Lower lobe of right lung (tissue), 2 donors: ENCODE results near the gene ACTL7A. TPM values are rescaled to one million over a fixed set of nuclear protein-coding genes. Genes with fewer than 3 reads are reported as not detected.

Experiments used
- ATAC-seq, 2 donors: fragments of 200-7000 bp; cut with Tn5 transposase; one replicate each; pipeline ENCODE4 v1.9.1; 2020 to 2022; ENCODE audit warnings: mild to moderate bottlenecking in 2 of 2, moderate library complexity in 2 of 2
- DNase-seq: peaks from one replicate; pipeline ENCODE4 v3.0.0-alpha.2; 2020
- H3K27ac ChIP-seq: fragments of 200-600 bp; one replicate; pipeline ENCODE4 v1.8.0; 2022
- H3K27me3 ChIP-seq: fragments of 200-600 bp; one replicate; pipeline ENCODE4 v1.8.0; 2022; ENCODE audit warnings: low read depth
- H3K36me3 ChIP-seq: fragments of 200-600 bp; one replicate; pipeline ENCODE4 v1.8.0; 2022; ENCODE audit warnings: mild to moderate bottlenecking
- H3K4me1 ChIP-seq: fragments of 200-600 bp; one replicate; pipeline ENCODE4 v1.8.0; 2022
- H3K4me3 ChIP-seq: fragments of 200-600 bp; one replicate; pipeline ENCODE4 v1.8.0; 2022; ENCODE audit warnings: mild to moderate bottlenecking
- H3K9me3 ChIP-seq: fragments of 200-600 bp; one replicate; pipeline ENCODE4 v1.8.0; 2022
- intact Hi-C: fragments of 100-400 bp; cut with DNase I; formaldehyde crosslinking; loops from one replicate; pipeline ENCODE4 v1.11.0; 2022
- total RNA-seq: library from RNA; stranded (reverse); fragmentation: NEBNext Ultra II Directional; extraction: Animal tissue kit (Norgen Biotek cat#: 25700); gene quantifications from one replicate; pipeline ENCODE4 v1.2.1, GENCODE V29; 2021
- TF ChIP-seq, protein P1 (sequence below): fragments of 200-600 bp; IDR thresholded peaks from one replicate; pipeline ENCODE4 v1.8.0; 2022; ENCODE audit warnings: antibody characterized with exemption, mild to moderate bottlenecking
- donor health status: DM: no; HTN: yes; CAD: no; lungs with severe emphysema.

ACTL7A gene
- total RNA-seq, 1 donor from 2014 or later, result not detected

DNA sequence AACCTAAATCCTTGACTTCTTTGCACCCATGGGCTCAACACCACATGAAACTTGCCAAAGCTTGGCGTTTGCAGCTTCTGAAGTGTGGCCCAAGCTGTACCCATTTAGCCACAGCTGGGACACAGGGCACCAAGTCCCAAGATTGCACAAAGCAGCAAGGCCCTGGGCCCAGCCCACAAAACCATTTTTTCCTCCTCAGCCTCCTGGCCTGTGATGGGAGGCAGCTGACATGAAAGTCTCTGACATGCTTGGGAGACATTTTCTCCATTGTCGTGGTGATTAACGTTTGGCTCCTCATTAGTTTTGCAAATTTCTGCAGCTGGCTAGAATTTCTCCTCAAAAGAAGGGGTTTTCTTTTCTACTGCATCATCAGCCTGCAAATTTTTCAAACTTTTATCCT, 38.2 kb upstream of the ACTL7A start:
- Histone ChIP-seq H3K27ac (no peak overlapping the region), H3K9me3 (peaks cover 5% of the 10 kb centered on the region), H3K27me3 (no peaks in the 10 kb centered on the region), H3K4me1 (no peaks in the 10 kb centered on the region), H3K4me3 (no peak overlapping the region), H3K36me3 (no peaks in the 10 kb centered on the region)
- DNase-seq (no peak), ATAC-seq (no peak)
- intact Hi-C loops, result no loop called here
- TF ChIP-seq, protein P1, sequence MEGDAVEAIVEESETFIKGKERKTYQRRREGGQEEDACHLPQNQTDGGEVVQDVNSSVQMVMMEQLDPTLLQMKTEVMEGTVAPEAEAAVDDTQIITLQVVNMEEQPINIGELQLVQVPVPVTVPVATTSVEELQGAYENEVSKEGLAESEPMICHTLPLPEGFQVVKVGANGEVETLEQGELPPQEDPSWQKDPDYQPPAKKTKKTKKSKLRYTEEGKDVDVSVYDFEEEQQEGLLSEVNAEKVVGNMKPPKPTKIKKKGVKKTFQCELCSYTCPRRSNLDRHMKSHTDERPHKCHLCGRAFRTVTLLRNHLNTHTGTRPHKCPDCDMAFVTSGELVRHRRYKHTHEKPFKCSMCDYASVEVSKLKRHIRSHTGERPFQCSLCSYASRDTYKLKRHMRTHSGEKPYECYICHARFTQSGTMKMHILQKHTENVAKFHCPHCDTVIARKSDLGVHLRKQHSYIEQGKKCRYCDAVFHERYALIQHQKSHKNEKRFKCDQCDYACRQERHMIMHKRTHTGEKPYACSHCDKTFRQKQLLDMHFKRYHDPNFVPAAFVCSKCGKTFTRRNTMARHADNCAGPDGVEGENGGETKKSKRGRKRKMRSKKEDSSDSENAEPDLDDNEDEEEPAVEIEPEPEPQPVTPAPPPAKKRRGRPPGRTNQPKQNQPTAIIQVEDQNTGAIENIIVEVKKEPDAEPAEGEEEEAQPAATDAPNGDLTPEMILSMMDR, result no peak

GRCh38 chr9:108830272-108830671, 31.8 kb upstream of the ACTL7A start:
- Histone ChIP-seq H3K4me3 (no peak overlapping the region), H3K27ac (no peak overlapping the region), H3K27me3 (no peaks in the 10 kb centered on the region), H3K4me1 (no peaks in the 10 kb centered on the region), H3K36me3 (no peaks in the 10 kb centered on the region), H3K9me3 (no peaks in the 10 kb centered on the region)
- TF ChIP-seq, protein P1, result no peak
- no peak for DNase-seq
- intact Hi-C loops, result no loop called here
- no peak for ATAC-seq

GRCh38 chr9:108831496-108832178, 30.4 kb upstream of the ACTL7A start:
- DNase-seq (no peak), ATAC-seq (no peak)
- H3K4me3 ChIP-seq, result no peak overlapping the region
- no peaks in the 10 kb centered on the region for H3K36me3 ChIP-seq
- intact Hi-C loops, result no loop called here
- TF ChIP-seq, protein P1, result no peak
- no peaks in the 10 kb centered on the region for H3K9me3 ChIP-seq
- H3K27ac ChIP-seq, result no peak overlapping the region
- H3K27me3 ChIP-seq, result no peaks in the 10 kb centered on the region
- no peaks in the 10 kb centered on the region for H3K4me1 ChIP-seq

GRCh38 chr9:108832179-108832500, 29.9 kb upstream of the ACTL7A start:
- Histone ChIP-seq H3K27me3 (no peaks in the 10 kb centered on the region), H3K27ac (no peak overlapping the region), H3K36me3 (no peaks in the 10 kb centered on the region), H3K4me3 (no peak overlapping the region), H3K9me3 (no peaks in the 10 kb centered on the region), H3K4me1 (no peaks in the 10 kb centered on the region)
- no peak for DNase-seq
- no peak for ATAC-seq
- intact Hi-C loops, result no loop called here
- TF ChIP-seq, protein P1, result no peak

- Histone ChIP-seq H3K9me3 (no peaks in the 10 kb centered on the region), H3K4me1 (no peaks in the 10 kb centered on the region), H3K27me3 (no peaks in the 10 kb centered on the region), H3K4me3 (no peak overlapping the region), H3K36me3 (no peaks in the 10 kb centered on the region), H3K27ac (no peak overlapping the region)
- no peak for ATAC-seq
- TF ChIP-seq, protein P1, result no peak
- intact Hi-C loops, result no loop called here
- DNase-seq, result no peak
These were observed 27.0 kb upstream of the ACTL7A start for GRCh38 chr9:108834959-108835665.
